ENCODE measurements around the gene MVD.
A peak's percentile ranks its signal among the peaks of the same experiment; 100 is the strongest.

DNA sequence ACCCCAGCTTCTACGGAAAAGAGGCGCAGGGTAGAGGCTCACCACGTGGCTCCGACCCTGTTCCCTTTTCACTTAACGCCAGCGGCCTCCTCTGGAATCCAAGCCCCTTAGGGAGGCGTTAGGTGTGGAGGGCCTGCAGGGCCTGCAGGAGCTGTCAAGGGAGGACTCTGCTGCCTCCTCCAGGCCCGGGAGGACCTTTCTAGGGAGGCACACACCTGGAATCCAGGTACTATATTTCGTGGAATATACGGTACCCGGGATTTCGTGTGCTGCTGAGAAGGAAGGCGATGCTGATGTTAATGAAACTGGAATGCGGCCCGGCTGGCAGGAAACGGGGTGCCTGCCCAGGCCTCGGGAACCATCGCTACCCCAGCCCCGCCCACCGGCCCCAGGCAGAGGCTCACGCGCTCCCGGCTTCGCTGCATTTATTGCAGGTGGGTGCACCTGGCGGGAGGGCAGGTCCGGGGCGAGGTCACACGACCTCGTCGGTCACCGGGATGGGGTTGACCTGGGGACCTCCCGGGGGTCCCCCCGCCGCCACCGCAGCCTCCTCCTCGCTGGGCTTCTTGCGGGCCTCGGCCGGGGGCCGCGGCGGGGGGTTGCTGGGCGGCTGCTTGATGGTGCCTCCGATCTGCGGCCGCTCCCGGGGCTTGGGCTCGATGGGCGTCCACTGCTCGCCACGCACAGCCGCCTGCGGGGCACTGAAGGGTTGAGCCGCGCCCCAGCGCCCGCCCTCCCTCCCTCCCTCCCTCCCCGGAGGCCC is 19.8 kb downstream of the MVD start:
- TF ChIP-seq, protein P1, sequence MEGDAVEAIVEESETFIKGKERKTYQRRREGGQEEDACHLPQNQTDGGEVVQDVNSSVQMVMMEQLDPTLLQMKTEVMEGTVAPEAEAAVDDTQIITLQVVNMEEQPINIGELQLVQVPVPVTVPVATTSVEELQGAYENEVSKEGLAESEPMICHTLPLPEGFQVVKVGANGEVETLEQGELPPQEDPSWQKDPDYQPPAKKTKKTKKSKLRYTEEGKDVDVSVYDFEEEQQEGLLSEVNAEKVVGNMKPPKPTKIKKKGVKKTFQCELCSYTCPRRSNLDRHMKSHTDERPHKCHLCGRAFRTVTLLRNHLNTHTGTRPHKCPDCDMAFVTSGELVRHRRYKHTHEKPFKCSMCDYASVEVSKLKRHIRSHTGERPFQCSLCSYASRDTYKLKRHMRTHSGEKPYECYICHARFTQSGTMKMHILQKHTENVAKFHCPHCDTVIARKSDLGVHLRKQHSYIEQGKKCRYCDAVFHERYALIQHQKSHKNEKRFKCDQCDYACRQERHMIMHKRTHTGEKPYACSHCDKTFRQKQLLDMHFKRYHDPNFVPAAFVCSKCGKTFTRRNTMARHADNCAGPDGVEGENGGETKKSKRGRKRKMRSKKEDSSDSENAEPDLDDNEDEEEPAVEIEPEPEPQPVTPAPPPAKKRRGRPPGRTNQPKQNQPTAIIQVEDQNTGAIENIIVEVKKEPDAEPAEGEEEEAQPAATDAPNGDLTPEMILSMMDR (IDR thresholded peaks at IDR 0.05 in 2 of 3, conservative IDR thresholded peaks at IDR 0.05 in 1 of 3; ENCODE audit: borderline replicate concordance in 1 of 3, insufficient read depth in 1 of 3, low read depth in 2 of 3, low read length in 2 of 3): 0 out of 6 replicates have a peak, but pooled peaks of 1 of the 3 experiments have one; percentile 8
- TF ChIP-seq SIN3A (IDR thresholded peaks at IDR 0.05; ENCODE audit: low read depth) (no peak), SRF (IDR thresholded peaks at IDR 0.05; ENCODE audit: low read depth) (no peak), TCF7L2 (IDR thresholded peaks at IDR 0.05; ENCODE audit: borderline replicate concordance, extremely low read depth, insufficient read depth, insufficient read length) (no peak), POLR2A (IDR thresholded peaks at IDR 0.05; ENCODE audit: borderline replicate concordance, extremely low read depth, insufficient read depth, insufficient read length) (no peak), CEBPB (IDR thresholded peaks at IDR 0.05; ENCODE audit: low read depth) (no peak), EZH2phosphoT487 (IDR thresholded peaks at IDR 0.05; ENCODE audit: borderline replicate concordance) (no peak), RAD21 (IDR thresholded peaks at IDR 0.05; ENCODE audit: low read depth) (no peak), POLR2AphosphoS5 (IDR thresholded peaks at IDR 0.05; ENCODE audit: low read depth, low read length) (no peak)
